Activated CD8-positive, alpha-beta memory T cell treated with anti-CD3 and anti-CD28 coated beads, Interleukin-2, amount 50 U/mL, for 4 hours (primary cell): ENCODE data around the gene MDC1.

Experiments
- DNase-seq: peaks from one replicate; pipeline ENCODE4 v3.0.0-alpha.2; 2020

Gene MDC1

DNA sequence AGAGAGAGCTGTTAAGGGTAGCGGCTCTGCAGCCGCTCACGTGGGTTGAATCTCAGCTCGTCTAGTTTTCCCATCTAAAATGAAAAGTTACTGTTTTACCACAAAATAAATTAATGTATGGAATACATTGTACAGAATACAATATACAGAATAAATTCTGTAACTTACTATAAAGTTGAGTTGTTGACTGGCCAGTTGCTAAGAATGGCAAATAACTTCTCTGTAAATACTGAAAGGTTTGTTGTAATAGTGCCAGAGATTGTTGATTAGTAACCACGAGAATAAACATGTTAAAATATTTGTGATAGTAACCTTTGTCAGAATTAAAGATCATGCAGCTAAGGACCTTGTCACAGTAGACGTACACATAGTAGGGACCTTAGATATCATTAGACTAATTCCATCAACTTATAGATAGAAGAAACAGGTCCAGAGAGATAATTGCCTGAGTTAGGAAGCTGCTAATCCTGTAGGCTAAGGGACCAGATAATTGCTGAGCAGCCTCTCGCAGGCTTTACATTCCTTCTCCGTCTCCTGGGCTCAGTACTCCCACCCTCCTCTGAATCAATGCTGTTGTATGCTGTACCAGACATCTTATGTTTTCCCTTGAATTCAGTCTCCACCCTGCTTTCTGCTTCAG is 25.8 kb downstream of the MDC1 start:
- DNase-seq, result no peak

DNA sequence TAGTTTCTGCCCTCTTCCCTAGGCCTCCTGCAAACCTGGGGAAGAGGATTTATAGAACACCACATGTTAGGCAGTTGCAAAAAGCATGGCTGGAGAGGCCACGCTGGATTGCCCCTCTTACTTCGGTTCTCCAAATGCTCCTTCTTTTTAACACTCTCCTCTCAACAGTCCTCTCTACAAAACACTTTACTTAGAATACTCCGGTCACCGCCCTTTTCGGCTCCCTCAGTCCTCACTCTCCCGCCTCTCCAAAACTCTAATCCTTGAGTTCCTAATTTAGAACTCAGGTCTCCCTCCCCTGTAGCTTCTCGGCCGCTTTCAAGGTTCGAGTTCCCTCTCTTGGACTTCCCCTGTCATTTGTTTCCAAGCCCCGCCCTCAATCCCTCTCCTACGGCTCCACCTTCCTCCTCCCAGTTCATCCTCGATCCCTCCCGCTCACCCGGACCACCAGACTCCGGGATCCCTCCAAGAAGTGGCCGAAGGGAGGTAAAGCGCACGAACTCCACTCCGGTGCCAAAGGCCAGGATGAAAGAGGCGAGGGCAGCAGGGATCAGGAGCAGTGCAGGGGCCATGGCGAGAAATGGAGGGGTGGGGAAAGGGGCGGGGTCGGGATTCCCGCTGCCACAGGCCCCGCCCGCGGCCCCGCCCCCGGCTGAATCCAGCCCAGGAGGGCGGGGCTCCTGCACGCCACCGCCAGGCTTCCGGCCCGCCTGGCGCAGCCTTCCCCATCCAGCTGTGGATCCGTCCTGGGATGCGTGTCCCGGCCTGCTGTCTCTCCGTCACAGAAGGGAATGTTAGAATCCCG is 26.5 kb downstream of the MDC1 start, which contains the start of gene NRM:
Gene NRM (minus strand): TSS at position 582 of the 805 bp plus-strand sequence. CDS start 10 bp downstream, at position 572.
- DNase-seq, result peak; percentile 77

GRCh38 chr6:30689985-30690384 is 27.1 kb downstream of the MDC1 start:
- no peak for DNase-seq

DNA sequence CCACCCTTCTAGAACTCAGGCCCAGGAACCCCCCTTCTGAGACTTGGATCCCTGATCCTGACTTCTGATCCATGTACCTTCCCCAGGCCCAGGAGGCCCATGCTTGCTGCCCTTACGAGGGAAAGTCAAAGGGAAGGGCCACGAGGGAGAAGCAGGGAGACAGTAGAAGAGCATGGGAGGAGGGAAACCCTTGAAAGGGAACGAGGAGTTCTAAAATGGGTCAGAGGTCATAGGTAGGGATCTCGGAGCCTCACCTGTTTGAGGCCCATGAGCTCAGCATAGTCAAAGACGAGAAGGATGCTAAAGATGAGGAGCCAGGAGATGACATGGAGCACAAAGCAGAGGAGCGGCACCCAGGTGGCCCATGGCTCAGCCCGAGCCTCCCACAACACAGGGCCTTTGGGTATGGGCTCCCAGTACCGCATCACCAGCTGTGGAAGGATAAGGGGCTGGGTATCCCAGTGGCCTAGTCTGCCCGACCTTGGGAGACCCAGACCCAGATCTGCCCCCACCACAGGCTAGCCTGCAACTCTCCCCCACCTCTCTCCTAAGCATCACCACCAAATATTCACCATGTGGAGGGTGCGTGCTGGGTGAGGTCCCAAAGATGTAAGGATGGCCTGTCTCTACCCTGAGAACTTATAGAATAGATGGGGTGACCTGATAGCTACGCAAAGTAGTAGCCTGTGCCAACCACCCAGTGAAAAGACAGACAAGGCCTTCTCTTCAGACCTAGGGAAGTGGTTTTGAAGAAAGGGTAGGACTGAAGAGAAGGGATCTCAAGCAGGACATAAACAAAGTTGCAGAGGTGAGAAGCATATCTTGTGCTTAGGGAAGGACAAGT is 27.8 kb downstream of the MDC1 start:
- no peak for DNase-seq

GRCh38 chr6:30688569-30688968 is 28.5 kb downstream of the MDC1 start:
- DNase-seq, result no peak

- DNase-seq, result no peak
Observed at GRCh38 chr6:30687659-30688431, 29.2 kb downstream of the MDC1 start.

DNA sequence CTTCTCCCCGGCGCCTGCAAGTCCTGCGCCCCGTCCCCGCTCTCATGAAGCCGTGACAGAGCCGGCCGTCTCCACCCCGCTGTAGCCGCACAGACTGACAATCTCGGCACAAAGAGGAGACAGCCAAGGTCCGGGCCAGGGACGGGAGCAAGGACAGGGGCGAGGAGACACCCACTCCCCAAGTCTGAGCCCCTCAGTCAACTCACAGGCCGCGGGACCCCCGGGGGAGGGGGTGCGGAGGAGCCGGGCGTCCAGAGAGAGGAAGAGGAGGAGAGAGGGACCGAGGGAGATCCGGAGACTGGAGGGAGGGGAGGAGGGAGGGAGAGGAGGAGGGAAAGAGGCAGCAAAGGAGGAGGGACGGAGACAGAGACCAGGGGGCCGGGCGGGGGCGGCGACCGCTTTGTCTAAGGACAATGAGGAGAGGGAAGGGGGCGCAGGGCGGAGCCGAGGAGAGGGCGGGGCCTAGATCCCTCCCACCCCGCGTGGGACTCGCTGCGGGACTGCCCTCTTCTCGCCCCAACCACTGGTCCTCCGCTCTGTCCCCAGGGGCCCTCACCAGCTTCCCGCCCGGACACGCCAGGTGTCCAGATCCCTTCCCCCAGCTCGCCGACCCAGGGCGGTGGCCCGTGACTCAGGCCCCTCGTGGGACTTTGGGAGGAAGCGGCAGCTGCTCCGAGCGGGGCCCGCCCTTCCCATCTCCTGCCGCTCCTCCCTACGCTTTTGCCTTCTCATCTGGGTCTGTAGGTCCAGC is 30.0 kb downstream of the MDC1 start:
- peak; percentile 74 for DNase-seq

GRCh38 chr6:30686009-30686907 is 30.8 kb downstream of the MDC1 start, which contains the start of gene PPP1R18:
Gene PPP1R18 (minus strand): TSS chr6:30686645. CDS start chr6:30686018, 627 bp downstream.
- peak; percentile 82 for DNase-seq

DNA sequence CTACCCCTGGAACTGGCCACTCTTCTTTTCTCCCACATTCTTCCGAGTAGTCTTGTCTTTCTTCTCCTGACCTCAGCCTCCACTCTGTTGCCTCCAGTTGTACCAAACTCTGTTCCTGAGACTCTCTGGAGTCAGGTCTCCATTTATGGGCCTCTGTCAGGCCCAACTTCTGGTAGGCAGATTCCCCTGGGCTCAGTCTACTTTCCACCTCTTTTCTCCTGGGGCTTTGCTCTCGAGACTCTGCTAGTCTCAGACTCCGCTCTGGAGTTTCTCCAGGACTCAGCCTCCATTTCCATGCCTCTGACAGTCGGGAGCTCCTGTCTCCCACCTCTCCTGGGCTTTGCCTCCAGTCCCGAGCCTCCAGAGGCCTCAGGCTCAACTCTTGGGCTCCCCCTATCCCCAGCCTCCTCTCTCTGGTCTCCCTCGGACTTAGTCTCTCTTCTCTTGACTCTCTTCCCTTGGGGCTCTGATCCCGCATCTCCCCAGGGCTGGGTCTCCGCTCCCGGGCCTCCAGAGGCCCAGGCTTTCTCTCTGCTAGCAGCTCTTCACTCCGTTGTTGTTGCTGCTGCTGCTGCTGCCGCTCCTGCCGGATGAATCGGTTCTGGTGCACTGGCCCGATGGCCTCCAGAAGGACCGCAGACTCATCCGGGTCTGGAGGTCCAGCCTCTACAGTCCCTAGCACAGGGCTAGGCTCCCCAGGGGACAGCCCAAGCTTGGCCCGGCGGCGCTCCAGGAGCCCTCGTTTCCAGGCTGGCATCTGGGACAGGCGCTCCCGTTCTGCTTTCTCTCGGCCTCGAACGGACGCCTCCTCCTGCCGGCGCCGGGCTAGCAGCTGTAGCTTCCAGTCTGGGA is 31.7 kb downstream of the MDC1 start:
- no peak for DNase-seq

DNA sequence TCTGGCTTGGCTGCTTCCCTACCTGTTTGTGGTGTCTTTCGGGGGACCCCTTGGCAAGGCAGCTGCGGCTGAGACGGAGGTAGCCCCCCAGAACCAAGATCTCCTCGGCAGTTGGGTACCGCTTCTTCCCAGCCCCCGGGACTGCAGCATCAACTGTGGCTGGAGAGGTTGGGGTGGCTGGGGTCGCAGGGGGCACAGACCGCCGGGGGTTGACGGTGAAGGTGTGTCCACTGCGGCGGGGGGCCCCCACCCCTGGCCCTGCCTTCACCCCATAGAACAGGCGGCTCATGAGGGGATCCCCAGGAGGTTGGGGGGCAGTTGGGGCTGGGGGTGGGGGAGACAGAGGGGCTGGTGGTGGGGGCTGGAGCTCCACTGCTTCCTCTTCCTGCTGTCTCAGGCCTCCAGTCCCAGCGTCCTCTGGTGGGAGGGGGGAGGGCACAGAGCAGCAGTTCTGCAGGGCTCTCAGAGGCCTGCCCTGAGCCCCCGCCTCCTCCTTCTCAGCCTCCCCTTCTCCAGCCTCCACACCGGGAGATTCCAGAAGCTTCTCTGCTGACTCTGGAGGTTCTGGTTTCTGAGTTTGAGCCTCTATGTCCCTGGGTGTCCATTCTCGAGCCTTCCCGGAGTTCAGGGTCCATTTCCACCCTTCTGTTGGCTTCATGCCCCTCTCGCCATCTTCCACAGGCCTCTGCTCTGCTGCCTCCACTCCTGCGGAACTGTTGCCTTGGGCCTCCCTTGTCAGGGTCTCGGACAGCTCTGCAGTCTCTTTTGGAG is 32.5 kb downstream of the MDC1 start:
- peak; percentile 51 for DNase-seq

- DNase-seq, result no peak
Observed at GRCh38 chr6:30683980-30684338, 33.1 kb downstream of the MDC1 start.

GRCh38 chr6:30683183-30683979 is 33.7 kb downstream of the MDC1 start:
- no peak for DNase-seq

DNA sequence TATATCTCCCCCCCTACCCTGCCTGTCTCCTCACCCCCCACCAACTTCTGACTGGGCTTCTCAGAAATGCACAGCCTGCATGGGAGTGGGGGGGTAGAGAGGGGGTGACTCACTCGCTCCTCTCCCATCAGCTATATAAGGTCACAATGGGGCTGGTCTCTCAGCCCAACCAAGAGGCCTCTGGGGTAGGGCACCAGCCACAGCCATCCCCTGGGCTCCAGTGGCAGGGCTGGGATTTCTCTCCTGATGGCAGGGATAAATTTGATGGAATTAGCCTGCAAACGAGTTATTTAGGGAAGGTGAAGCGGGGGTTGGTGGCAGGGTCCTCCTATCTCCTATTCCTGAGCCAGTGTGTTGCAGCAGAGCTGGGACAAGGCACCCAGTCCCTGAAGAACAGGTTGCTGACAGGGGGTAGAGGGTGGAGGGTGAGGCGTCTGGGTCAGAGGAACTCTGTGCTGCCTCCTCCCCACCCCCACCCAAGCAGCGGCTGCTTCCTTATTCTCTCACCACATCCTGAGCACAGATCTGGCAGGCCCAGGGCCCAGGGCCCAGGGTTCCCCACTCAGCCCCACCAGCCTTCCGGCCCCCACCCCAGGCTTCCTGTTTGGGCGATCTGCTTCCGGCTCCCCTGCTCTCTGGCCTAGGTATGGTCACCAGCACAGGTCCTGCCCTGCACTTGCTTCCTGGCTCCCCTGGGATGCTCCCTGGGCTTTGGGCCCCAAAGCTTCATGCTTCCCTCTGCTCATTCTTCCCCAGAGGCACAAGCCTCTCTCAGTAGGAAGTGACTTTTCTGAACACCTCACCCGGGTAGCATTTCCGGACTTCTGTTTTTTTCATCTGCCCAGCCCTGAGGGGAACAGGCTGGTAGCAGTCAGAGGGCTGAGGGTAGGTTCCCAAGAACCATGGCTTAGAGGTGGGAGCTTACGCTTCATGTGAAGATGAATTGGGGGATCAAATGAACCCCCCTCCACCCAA is 34.7 kb downstream of the MDC1 start:
- peak; percentile 86 for DNase-seq

DNA sequence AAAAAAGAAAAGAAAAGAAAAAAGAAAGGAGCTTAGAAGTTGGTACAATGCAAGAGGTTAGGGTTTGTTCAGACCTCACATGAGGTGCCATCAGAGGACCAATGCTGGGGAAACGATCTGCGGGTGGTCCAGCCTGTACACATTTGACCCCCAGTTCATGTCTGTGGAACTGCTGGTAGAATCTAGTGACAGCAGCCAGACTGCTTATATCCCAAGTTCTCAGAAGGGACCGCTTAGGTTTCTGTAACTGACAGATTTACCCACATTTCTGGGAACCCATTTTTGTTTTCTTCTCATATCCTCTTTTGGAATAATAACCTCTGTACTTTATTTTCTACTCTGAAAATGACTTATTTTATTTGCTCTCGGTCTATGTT is 35.3 kb downstream of the MDC1 start:
- no peak for DNase-seq

DNA sequence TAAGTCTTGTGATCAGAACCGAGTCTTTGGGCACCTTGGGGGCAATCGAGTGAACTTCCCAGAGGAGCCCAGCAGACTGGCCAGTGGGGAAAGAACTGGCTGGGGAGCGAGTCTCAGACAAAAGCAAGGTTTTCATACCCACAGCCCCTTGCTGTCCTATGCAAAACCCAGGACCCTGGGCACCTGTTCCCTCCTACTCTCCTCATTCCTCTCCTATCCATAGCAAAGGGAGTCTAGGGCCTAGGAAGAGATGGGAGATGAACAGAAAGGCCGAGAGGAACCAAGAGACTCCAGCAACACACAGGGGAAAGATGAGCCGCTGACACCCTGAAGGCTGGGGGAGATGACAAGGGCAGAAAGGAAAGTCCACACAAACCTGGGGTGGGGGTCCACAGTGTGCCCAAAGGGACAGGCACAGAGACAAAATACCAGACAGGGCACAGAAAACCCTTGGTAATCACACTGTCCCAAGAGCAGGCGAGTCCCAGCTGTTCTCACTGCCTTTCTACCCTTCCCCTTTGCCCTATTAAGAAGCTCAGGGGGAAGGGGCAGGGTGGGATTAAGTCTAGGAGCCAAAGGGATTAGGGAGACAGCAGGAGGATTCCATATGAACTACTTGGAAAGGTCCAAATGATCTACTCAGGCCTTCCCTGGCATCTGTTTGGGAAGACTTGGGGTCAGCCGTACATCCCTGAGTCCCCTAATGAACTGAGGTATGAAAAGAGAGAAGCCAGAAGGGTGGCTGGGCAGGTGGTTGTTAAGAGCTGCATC is 37.1 kb downstream of the MDC1 start:
- DNase-seq, result no peak
